Kidney capillary endothelial cell (primary cell): Measurements from ENCODE around the gene RNF114.
"Not testable (repeated sequence)": the region's sequence is repeated elsewhere in the genome, so short reads cannot be mapped to it uniquely, and the experiment has no call there.

Experiments
- DNase-seq: peaks from one replicate; pipeline ENCODE4 v3.0.0-alpha.2; 2018; ENCODE audit warnings: low spot score

The RNF114 gene

GRCh38 chr20:49928411-49929141 is 7.6 kb upstream of the RNF114 start:
- DNase-seq, result no peak

- DNase-seq, result no peak
Observed at GRCh38 chr20:49929142-49929494, 7.1 kb upstream of the RNF114 start.

- DNase-seq, result no peak
Observed at GRCh38 chr20:49935746-49936152, 448 bp upstream of the RNF114 start.

- no peak for DNase-seq
Observed at GRCh38 chr20:49937027-49937929, 1.1 kb downstream of the RNF114 start.

- DNase-seq, result no peak
Observed at GRCh38 chr20:49938173-49939163, 2.3 kb downstream of the RNF114 start.

GRCh38 chr20:49941456-49941855 is 5.3 kb downstream of the RNF114 start:
- no peak for DNase-seq

- no peak for DNase-seq
Observed at GRCh38 chr20:49942303-49942702, 6.1 kb downstream of the RNF114 start.

- DNase-seq, result no peak
Observed at GRCh38 chr20:49942942-49943341, 6.7 kb downstream of the RNF114 start.

- DNase-seq, result no peak
Observed at GRCh38 chr20:49945306-49945700, 9.1 kb downstream of the RNF114 start.

- DNase-seq, result no peak
Observed at GRCh38 chr20:49945701-49946477, 9.7 kb downstream of the RNF114 start.

- DNase-seq, result no peak
Observed at GRCh38 chr20:49948178-49948577, 12.0 kb downstream of the RNF114 start.

- no peak for DNase-seq
Observed at GRCh38 chr20:49948809-49949507, 12.8 kb downstream of the RNF114 start.

GRCh38 chr20:49951151-49951550 is 15.0 kb downstream of the RNF114 start:
- DNase-seq, result peak; percentile 71

- DNase-seq, result no peak
Observed at GRCh38 chr20:49955167-49955566, 19.0 kb downstream of the RNF114 start.

GRCh38 chr20:49955830-49956396 is 19.7 kb downstream of the RNF114 start:
- not testable (repeated sequence) for DNase-seq

- DNase-seq, result no peak
Observed at GRCh38 chr20:49956689-49957088, 20.5 kb downstream of the RNF114 start.

- DNase-seq, result not testable (repeated sequence)
Observed at GRCh38 chr20:49957089-49957938, 21.1 kb downstream of the RNF114 start.

- no peak for DNase-seq
Observed at GRCh38 chr20:49961413-49961812, 25.2 kb downstream of the RNF114 start.
